Stimulated activated CD8-positive, alpha-beta memory T cell treated with anti-CD3 and anti-CD28 coated beads, Interleukin-7, amount 100 ng/mL, for 1 hour (primary cell): ENCODE results near the gene TRDN.
"Not testable (repeated sequence)": the region's sequence is repeated elsewhere in the genome, so short reads cannot be mapped to it uniquely, and the experiment has no call there.

Source experiments
- DNase-seq, 2 donors: peaks; one replicate each; pipeline ENCODE4 v3.0.0-alpha.2; 2020; ENCODE audit warnings: low read depth in 2 of 2

TRDN gene

DNA sequence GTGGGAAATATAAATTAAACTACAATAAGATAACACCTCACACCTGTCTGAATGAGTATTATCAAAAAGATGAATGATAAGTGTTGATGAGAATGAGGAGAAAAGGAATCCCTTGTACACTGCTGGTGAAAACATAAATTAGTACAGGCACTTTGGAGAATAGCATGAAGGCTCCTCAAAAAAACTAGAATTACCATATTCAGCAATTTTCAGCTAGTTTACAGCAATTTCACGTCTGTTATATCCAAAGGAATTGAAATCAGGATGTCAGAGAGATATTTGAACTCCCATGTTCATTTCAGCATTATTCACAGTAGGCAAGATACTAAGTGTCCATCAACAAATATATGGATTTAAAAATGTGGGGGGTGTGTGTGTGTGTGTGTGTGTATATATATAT lies 348.1 kb downstream of the TRDN start:
- DNase-seq: no peak

DNA sequence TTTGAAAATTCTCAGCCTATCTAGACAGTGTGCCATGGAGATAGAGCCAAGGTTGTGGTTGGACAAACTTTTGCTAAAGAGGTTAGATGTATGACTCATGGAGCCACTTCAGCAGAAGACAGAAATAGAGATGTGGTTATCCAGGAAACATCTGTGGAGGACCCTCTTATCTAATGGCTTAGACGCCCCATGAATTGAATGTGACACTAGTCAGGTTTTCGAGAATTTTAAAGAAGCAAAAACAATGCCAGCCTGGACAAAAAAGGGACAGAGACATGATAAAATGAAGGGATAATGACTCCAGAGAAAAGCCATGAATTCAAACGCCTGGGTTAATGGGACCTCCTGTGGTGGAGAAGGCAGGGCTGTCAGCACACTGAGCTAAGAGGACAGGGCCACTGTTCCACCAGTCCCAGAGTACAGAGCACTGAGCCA lies 360.2 kb downstream of the TRDN start:
- no peak for DNase-seq

DNA sequence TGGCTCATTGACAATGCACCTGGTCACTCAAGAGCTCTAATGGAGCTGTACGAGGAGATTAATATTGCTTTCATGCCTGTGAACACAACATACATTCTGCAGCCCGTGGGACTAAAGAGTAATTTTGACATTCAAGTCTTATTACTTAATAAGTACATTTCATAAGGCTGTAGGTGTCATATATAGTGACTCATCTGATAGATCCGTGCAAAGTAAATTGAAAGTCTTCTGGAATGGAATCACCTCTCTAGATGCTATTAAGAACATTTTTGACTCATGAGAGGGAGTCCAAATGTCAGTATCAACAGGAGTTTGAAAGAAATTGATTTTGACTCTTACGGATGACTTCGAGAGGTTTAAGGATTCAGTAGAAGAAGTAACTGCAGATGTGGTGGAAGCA lies 372.8 kb downstream of the TRDN start:
- no peak for DNase-seq

DNA sequence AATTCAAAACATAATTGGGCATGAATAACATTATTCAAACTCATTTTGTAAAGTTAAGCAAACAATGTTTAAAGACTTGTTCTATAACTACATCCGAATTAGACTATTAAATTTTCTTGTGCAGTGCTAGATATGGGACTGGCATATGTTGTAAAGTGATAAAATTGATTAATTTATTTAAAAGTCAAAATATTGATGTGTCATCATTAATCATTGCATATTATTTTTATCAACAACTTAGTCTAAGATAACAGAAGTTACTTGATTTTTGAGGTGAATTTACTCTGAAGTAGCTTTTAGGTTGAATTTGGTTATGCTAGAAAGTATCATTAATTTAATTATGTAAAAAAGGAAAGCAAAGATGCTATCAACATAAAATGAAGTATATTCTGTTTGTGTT lies 396.1 kb downstream of the TRDN start:
- no peak for DNase-seq

DNA sequence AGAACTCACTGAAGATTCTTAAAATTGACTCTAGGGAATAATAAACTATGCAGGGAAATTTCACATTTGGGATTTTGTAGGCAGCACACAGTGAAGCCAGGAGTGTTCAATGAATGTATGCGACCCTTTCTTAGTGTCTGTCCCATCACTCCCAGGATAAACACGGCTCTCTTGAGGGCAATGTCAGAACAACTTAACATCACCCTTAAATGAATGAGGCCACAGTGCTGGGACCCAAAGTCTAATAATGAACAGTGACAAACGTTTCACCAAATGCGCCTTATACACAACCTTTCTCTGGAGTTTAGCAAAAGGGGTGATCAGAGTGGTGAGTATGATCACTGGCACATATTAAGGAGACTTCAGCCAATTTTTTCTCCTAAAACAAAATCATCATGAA lies 403.4 kb downstream of the TRDN start:
- no peak for DNase-seq

DNA sequence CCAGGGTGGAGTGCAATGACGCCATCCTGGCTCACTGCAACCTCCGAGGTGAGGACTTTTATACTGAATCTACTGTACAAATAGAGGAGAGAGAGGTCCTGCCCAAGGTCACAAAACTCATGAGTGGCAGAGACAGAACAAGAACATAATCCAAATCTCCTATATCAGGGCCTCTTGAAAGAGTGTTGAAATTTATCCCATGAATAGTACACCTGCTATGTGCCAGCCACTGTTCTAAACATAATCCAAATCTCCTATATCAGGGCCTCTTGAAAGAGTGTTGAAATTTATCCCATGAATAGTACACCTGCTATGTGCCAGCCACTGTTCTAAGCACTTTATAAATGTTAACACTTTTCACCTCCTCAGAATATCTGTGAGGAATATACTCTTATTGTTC lies 409.0 kb downstream of the TRDN start:
- not testable (repeated sequence) for DNase-seq

DNA sequence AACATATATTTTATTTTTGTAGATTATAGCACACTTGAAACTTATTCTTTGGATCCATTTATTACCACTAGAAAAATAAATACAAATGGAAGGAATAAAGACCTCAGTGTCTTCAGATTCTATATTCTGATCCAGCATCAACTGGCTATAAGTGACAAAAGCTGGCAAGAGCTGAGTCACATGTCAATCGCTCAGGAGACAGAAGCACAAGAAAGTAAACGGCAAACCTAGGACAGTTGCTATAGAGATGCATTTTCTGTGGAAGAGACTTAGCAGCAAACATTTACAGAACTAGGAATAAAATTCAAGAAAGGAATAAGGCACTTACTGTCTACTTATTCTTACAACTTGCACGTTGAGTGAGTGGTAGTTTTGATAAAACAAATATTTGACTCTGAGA lies 410.4 kb downstream of the TRDN start:
- DNase-seq: no peak

DNA sequence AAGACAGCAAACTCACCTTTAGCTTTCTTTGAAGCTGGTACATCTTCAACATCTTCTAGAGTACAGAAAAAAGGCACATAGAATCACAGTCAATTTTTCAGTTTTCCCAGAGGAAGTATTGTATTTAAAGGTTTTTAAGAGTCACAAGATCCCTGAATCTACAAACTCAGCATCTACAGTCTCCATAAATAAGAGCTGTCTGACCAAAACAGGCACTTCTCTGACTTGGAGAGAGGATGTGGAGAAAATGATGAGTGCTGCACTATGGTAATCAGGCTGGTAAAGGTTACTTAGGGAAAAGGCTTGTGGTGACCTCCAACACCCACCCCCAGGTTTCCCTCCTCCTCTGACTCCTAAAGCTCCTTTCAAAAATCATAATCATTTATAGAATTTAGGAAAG lies 412.7 kb downstream of the TRDN start:
- DNase-seq: no peak

DNA sequence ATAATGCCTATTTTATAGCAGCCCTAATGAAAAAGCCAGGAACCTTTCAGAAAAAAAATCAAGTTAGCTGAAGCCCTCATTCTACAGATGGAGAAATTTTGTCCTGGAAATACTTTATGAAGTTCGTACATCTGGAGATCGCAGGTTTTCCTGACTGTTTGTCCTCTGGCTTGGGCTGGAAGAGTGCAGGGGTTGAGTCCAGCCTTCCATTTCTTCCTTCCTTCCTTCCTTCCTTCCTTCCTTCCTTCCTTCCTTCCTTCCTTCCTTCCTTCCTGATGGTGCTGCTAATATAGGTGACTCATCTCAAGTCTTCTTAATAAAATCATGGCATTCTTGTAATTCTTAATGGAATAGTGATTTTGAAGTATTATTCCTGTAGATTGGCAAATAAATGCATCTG lies 413.3 kb downstream of the TRDN start:
- DNase-seq: no peak

DNA sequence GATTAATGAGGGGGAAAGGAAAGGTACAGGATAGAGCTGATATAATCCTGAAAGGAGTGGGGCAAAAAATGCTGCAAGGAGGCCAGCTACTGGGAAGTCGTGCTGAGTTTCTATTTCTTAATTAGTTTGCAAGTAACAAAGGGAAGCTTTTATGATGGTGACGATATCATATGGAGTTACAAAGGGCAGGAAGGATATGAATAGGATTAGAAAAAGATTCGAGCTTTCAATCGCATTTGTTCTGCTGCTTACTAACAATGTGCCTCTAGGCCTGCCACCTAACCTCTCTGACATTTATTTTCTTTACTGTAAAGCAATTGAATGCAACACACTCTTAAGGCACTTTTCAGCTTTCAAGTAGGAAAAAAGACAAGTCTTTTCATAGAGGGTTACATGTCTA lies 421.5 kb downstream of the TRDN start:
- DNase-seq: no peak

DNA sequence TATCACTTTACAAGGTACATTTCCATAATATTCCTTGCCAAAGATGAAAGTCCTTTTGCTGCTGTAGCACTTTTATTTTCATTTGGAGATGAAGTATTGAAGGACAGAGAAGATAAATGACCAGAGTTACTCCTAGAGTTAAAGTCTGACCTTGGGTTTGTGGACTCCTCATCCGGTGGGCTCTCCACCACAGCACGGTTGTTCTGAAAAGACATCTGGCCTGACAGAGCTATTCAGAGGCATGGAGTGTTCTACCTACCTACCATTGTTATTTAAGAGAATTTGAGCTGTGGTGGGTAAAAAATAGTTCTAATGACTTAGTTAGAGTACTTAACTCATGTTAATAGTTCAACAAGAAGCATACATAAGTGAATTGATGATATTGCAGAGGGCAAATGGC lies 422.3 kb downstream of the TRDN start:
- DNase-seq: no peak

DNA sequence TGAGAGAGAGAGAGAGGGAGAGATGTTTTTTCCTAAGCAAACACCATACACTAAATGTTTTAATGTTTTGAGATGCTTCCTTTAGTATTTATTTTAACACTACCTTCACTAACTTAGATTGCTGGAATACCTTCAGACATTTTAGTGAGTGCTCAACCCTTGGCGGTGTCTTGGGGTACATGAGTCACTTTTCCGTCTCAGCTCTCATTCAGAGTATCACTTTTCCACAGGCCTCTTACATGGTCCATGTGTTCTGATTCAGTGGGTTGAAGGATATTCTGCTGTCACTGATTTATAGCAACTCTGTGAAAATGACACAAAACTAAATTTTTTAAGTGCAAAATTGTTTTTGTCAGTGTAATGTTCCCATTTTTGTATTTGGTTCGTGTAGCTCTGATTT lies 422.8 kb downstream of the TRDN start:
- DNase-seq: no peak

DNA sequence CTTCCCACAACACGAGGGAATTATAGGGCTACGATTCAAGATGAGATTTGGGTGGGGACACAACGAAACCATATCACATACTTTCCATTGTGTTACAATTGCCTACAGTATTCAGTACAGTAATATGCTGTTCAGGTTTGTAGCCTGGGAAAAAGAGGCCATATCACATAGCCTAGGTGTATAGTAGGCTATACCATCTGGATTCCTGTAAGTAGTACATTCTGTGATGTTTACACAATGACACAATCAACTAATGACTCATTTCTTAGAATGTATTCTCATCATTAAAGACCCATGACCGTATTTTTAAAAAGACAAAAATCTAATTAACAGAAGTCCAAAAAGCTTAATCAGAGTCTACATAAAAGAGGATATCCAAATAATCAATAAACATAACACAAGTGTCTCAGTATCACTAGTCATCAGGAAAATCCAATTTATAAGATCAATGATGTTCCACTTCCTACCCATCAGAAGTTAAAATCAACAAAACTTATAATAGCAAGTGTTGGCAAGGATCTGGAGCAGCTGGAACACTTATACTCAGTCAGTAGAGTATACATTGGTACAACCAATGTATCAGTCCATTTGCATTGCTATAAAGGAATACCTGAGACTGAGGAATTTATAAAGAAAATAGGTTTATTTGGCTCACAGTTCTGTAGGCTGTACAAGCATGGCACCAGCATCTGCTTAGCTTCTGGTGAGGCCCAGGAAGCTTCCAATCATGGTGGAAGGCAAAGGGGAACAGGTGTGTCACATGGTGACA lies 424.8 kb downstream of the TRDN start:
- no peak for DNase-seq

DNA sequence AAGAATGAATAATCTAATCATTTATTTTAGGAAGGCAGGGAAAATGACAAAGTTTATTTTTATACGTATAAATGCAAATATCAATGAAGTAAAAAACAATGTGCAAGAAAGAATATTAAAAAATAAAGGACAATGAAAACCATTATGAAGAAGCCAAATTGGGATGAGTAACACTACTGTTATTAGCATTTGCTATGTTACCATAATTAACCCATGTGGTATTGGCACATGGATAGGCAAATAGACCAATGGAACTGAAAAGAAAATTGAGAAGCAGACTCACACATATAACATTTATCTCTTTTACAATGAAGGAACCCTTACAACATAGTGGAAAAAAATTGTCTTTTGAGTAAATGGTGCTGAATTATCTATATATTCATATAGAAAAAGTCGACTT lies 426.1 kb downstream of the TRDN start:
- DNase-seq: no peak

DNA sequence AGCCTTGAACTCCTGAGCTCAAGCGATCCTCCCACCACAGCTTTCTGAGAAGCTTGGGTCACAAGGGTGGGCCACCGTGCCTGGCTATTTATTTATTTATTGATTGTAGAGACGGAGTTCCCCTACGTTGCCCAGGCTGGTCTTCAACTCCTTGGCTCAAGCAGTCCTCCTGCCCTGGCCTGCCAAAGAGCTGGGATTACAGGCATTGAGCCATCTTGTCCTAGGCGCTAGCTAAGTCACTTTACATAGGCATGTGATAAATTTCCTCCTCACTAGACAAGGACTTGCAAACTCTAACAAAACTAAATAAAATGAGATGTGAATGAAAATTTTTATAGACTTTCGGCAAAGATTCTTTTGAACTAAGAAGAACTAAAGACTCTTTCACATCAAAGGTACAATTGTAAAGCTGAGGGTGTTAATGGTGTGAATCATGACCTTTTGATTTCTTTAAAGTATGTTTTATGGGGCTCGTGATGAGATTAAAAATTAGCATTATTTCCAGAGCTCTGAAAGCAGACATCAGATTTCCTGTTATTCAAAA lies 428.7 kb downstream of the TRDN start:
- DNase-seq: no peak

DNA sequence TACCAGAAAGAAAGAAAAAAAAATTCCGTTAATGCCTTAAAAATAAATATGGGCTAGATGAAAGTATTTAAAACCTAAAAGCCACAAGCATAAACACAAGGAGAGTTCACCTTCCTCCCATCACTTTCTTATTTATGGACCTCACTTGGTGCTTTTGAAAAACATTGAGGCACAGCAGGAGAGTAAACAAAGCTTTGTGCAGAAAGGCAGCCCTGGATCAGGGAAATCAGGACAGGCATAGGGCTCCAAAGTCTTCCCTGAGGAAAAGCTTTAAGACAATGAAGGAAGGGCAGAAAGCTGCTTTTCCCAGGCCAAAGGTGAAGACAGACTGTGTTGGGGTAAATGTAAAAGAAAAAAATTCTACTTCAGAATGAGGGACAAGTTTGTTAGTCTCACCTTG lies 432.8 kb downstream of the TRDN start:
- DNase-seq: no peak

DNA sequence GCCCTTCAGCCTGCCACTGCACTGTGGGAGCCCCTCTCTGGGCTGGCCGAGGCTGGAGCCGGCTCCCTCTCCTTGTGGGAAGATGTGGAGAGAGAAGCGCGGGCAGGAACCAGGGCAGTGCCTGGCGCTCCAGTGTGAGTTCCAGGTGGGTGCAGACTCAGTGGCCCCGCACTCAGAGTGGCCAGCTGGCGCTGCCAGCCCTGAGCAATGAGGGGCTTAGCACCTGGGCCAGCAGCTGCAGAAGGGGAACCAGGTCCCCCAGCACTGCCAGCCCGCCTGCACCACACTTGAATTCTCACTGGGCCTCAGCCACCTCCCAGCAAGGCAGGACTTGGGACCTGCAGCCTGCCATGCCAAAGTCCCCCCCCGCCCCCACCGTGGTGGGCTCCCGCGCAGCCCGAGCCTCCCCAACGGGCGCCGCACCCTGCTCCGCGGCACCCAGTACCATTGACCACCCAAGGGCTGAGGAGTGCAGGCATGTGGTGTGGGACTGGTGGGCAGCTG lies 434.8 kb downstream of the TRDN start:
- DNase-seq: no peak

DNA sequence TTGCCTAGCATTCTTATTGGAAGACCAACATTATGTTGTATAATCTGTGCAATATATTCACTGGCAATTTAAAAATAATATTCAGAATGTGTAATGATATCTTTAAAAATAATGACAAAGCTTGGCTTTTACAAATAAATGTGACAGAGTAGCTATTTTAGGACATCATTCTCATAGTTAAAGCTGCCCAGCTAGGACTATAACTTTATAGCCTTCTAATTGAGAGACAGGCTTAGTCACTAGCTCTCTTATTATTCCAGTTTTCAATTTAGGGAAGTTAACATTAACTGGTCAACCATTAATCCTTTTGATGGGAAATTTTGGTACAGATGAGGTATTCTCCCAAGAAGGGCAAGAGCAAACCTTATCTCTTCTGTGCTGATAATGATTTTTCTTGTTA lies 443.5 kb downstream of the TRDN start:
- no peak for DNase-seq

DNA sequence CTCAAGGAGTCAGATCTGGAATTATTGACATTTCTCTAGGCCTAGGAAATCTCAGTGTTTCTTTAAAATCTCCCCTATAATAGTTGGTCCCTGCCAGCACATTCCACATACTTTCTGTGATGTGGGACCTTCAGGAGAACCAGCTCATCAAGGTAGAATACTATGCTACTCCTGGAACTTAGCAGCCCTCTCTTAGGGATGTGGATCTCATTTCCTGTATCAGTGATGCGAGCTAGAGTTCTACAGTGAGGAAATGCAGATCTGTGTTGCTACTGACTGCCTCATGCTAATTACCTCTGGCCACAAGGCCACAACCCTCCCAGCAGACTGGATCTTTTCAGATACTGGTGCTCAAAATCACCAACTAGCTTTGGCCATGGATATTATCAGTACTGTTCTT lies 446.9 kb downstream of the TRDN start:
- no peak for DNase-seq

DNA sequence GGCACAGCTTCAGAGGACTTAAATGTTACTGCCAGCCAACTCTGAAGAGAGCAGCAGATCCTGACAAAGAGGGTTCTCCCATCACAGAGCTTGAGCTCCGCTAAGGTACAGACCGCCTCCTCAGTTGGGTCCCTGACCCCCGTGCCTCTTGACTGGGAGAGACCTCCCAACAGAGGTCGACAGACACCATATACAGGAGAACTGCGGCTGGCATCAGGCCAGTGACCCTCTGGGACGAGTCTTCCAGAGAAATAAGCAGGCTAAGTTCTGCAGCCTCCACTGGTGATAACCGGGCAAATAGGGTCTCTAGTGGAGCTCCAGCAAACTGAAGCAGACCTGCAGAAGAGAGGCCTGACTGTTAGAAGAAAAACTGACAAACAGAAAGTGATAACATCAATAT lies 453.8 kb downstream of the TRDN start:
- DNase-seq: no peak

DNA sequence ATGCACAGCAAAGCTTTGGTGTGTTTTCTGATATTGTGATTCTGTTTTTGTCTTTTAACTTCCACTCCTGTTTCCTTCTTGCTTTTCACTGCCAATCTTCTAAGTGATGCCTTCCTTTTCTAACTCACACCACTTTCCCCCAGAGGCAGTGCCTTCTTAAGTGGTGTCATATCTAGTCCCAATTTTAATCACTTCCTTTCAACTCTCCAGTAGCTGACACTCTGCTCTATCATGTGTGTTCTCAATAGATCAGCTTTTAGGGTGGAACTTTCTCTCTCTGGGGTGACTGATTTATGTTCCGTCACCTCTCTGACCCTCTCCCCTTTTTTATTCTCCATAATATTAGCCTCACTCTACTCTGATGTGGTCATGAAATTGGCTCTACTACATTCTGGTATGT lies 460.0 kb downstream of the TRDN start:
- no peak for DNase-seq

DNA sequence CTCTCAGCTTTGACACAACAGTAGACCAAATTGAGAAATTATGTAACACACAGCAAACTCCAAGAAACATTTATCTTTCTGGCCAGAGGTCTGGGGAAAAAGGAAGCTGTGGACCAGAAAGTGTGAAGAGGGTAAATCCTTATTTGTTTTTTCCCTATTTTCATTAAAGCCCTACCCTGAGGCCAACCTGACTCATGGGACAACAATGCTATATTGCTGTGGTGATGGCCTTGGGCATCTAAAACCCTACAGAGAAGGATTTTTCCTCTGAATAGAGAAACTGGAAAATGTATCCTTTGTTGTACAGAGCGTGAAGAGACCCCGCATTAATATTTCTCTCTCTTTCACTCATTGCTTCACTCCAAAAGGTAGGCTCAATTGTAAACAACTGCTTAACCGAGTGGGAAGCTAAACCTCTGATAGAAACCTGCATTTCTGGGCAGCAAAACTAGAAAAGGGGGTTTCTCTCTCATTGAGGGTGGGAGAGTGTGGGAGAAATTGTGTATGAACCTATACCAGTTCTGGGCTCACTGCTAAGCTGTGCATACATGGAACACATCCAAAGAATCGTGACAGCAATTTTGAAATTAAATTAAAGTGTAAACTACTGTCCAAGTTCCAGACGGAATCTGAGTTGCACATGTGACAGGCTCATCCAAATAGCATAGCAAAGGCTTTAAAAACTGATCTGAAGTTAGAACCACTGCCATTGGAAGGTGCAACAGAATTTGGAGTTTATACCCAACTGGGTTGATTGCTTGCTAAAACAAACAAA lies 465.2 kb downstream of the TRDN start:
- DNase-seq: no peak

DNA sequence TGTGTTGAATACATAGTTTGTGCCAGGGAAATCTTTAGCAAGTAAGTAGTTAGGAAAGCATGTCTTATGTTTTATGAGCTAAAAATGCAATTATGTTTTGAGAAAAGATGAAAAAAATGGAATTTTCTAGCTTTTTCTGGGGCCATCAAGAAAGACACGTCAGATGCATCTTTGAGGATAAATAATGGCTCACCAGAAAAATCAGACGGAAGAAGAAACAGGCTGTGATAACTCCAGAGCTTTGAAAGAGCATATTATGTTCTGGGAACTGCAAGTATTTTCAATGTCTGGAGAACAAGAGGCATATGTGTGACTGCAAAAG lies 467.0 kb downstream of the TRDN start:
- DNase-seq: no peak
